PFSK-1 (cell line): ENCODE data around the gene GFOD1.

Source experiments
- FOXP2 ChIP-seq: optimal IDR thresholded peaks from 2 replicates; pipeline ENCODE3; 2011; ENCODE audit warnings: borderline replicate concordance, control low read depth, inconsistent platforms; ENCODE audit not compliant: insufficient read depth; ENCODE audit errors: extremely low read length, extremely low read depth
- POLR2AphosphoS5 ChIP-seq: IDR thresholded peaks from 2 replicates; pipeline ENCODE4 v1.6.1; 2012; ENCODE audit warnings: low read depth, mild to moderate bottlenecking, control low read depth, low read length, moderate library complexity
- SIN3A ChIP-seq: IDR thresholded peaks from 2 replicates; pipeline ENCODE4 v1.6.1; 2012; ENCODE audit warnings: mild to moderate bottlenecking, low read length, moderate library complexity, borderline replicate concordance; ENCODE audit not compliant: insufficient read depth
- TAF1 ChIP-seq: IDR thresholded peaks from 2 replicates; pipeline ENCODE4 v1.6.1; 2012; ENCODE audit warnings: low read length, control low read depth, borderline replicate concordance; ENCODE audit not compliant: insufficient read depth
- TF ChIP-seq, protein P1 (sequence below), 2 experiments: IDR thresholded peaks; 2 replicates each; pipeline versions ENCODE4 v1.6.1 to v1.8.0; 2011 to 2012; ENCODE audit warnings: low read depth in 2 of 2, low read length in 2 of 2, control low read depth in 1 of 2, inconsistent platforms in 1 of 2, mild to moderate bottlenecking in 1 of 2, moderate library complexity in 1 of 2; ENCODE audit not compliant: insufficient read depth in 1 of 2

The GFOD1 gene

GRCh38 chr6:13395272-13396237 is 91.8 kb downstream of the GFOD1 start:
- TF ChIP-seq FOXP2 (no peak), TAF1 (no peak), POLR2AphosphoS5 (no peak), SIN3A (no peak)
- TF ChIP-seq, protein P1, sequence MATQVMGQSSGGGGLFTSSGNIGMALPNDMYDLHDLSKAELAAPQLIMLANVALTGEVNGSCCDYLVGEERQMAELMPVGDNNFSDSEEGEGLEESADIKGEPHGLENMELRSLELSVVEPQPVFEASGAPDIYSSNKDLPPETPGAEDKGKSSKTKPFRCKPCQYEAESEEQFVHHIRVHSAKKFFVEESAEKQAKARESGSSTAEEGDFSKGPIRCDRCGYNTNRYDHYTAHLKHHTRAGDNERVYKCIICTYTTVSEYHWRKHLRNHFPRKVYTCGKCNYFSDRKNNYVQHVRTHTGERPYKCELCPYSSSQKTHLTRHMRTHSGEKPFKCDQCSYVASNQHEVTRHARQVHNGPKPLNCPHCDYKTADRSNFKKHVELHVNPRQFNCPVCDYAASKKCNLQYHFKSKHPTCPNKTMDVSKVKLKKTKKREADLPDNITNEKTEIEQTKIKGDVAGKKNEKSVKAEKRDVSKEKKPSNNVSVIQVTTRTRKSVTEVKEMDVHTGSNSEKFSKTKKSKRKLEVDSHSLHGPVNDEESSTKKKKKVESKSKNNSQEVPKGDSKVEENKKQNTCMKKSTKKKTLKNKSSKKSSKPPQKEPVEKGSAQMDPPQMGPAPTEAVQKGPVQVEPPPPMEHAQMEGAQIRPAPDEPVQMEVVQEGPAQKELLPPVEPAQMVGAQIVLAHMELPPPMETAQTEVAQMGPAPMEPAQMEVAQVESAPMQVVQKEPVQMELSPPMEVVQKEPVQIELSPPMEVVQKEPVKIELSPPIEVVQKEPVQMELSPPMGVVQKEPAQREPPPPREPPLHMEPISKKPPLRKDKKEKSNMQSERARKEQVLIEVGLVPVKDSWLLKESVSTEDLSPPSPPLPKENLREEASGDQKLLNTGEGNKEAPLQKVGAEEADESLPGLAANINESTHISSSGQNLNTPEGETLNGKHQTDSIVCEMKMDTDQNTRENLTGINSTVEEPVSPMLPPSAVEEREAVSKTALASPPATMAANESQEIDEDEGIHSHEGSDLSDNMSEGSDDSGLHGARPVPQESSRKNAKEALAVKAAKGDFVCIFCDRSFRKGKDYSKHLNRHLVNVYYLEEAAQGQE (IDR thresholded peaks at IDR 0.05; ENCODE audit: insufficient read depth in 1 of 2, low read depth in 2 of 2, low read length in 2 of 2): no peak

DNA sequence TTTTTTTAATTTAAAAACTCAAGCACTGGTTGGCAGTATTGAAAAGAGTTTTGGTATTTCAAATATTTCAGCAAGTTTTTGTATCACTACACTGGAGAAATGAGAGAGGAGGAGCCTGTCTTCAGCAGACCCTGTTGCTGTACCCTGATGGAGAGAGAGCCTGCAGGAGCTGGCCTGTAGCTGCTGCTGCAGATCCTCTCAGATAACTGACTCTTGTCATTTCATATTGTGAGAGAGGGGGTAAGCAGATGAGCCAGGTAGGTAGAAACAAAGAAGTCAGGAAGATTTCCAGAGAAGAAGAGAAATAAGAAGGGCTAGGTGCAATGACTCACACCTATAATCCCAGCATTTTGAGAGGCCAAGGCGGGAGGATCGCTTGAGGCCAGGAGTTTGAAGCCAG is 94.9 kb downstream of the GFOD1 start:
- no peak for TF ChIP-seq TAF1

- TF ChIP-seq SIN3A (no peak), FOXP2 (no peak), POLR2AphosphoS5 (no peak), TAF1 (no peak)
- TF ChIP-seq, protein P1 (IDR thresholded peaks at IDR 0.05; ENCODE audit: insufficient read depth in 1 of 2, low read depth in 2 of 2, low read length in 2 of 2): no peak
Observed at GRCh38 chr6:13391537-13391936, 95.9 kb downstream of the GFOD1 start.

DNA sequence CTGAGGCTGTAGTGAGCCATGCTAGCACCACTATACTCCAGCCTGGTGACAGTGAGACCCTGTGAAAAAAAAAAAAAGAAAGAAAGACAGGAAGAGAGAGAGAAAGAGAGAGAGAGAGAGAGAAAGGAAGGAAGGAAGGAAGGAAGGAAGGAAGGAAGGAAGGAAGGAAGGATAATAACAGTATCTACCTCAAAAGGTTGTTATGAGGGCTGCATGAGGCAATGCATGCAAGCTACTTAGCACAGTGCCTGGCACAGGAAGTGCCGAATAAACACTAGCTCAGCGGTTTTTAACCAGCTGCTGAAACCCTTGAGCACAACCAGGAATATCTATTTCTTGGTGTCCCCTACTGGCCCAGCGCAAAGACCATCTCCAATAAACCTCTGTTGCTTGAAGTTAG is 96.7 kb downstream of the GFOD1 start:
- no peak for TF ChIP-seq TAF1
- no peak for TF ChIP-seq SIN3A
- TF ChIP-seq, protein P1 (IDR thresholded peaks at IDR 0.05; ENCODE audit: insufficient read depth in 1 of 2, low read depth in 2 of 2, low read length in 2 of 2): no peak
- no peak for TF ChIP-seq POLR2AphosphoS5
- TF ChIP-seq FOXP2: no peak

DNA sequence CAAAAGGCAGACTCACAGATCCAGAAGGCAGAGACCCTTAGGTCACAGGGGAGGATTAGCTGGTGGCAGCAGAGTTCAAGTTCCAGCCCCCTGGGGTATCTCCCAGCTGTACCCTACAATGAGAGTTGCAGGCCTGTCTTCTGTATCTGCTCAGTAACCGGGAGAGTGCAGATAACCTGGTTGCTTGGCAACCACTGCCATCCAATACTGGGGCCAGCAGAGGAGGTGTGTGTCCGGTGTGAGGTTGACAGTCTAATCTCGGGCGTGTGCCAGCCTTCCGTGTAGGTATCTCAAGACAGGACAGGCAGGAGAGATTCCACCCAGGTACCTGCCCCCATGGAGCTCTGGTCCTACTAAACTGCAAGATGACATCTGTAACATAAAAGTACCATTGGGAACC is 102.4 kb downstream of the GFOD1 start:
- TF ChIP-seq SIN3A (no peak), POLR2AphosphoS5 (no peak)
- TF ChIP-seq, protein P1 (IDR thresholded peaks at IDR 0.05; ENCODE audit: insufficient read depth in 1 of 2, low read depth in 2 of 2, low read length in 2 of 2): no peak
